K562 (cell line): ENCODE measurements around the gene IGDCC3. TPM values are rescaled to one million over a fixed set of nuclear protein-coding genes. Genes with fewer than 3 reads are reported as not detected.

Experiments
- ATAC-seq: fragments of 200-7000 bp; cut with Tn5 transposase; 3 replicates; pipeline ENCODE4 v1.9.1; 2020; ENCODE audit warnings: moderate library complexity
- BruUV-seq: library from RNA; stranded (reverse); fragments of 400-500 nt; replicated peaks from 2 replicates; lab custom pipeline; 2021; lab: Mats Ljungman, UMichigan
- CTCF ChIA-PET: fragments of 300-600 bp; formaldehyde crosslinking; extraction: SDS; loops from one replicate; lab custom pipeline; 2021; ENCODE audit warnings: low intra/inter-chr PET ratio; lab: Yijun Ruan, JAX
- POLR2A ChIA-PET: fragments of 300-600, 350-650 bp; sonication (Branson Sonifier 250); formaldehyde crosslinking; extraction: SDS; loops from one replicate; lab custom pipeline; 2021; ENCODE audit warnings: antibody characterized with exemption, inconsistent platforms; lab: Yijun Ruan, JAX
- DNase-seq, 4 experiments: peaks; one replicate each; pipeline versions ENCODE4 v3.0.0 to v3.0.0-alpha.2; 2011 to 2018; ENCODE audit warnings: low spot score in 3 of 4, mixed read lengths in 3 of 4; ENCODE audit errors: extremely low read depth in 1 of 4
- FAIRE-seq: peaks from 2 replicates; lab custom pipeline; 2011; peaks lifted over from hg19 to GRCh38; lab: Jason Lieb, UNC
- H2AFZ ChIP-seq: 2 replicates; pipeline ENCODE4 v1.6.0; 2011; ENCODE audit warnings: low read depth, low read length, control low read depth, inconsistent platforms
- H3K27ac ChIP-seq: fragments of 200-600 bp; 3 replicates; pipeline ENCODE4 v1.8.0; 2011; ENCODE audit warnings: low read depth, mild to moderate bottlenecking, control low read depth, inconsistent platforms, low read length, moderate library complexity, mixed read lengths; ENCODE audit errors: extremely low read depth
- H3K27me3 ChIP-seq, 2 experiments: fragments of 300-600 bp in 1 of 2; 2 replicates in 1 of 2; 3 replicates in 1 of 2; pipeline versions ENCODE4 v1.6.0 to v1.8.0; 2011; ENCODE audit warnings: inconsistent platforms in 2 of 2, low read length in 2 of 2, mild to moderate bottlenecking in 1 of 2, mixed read lengths in 1 of 2, moderate library complexity in 1 of 2; ENCODE audit not compliant: control insufficient read depth in 2 of 2, insufficient read depth in 2 of 2
- H3K36me3 ChIP-seq: fragments of 300-600 bp; 3 replicates; pipeline ENCODE4 v1.8.0; 2011; ENCODE audit warnings: mild to moderate bottlenecking, low read length, inconsistent platforms; ENCODE audit not compliant: control insufficient read depth, insufficient read depth
- H3K4me1 ChIP-seq, 2 experiments: fragments of 200-600 bp in 1 of 2; replicated peaks in 1 of 2; 2 replicates in 1 of 2; 3 replicates in 1 of 2; pipeline versions ENCODE4 v1.5.1 to v1.8.0; 2011; ENCODE audit warnings: inconsistent platforms in 2 of 2, low read length in 2 of 2, mild to moderate bottlenecking in 1 of 2, mixed read lengths in 1 of 2, moderate library complexity in 1 of 2; ENCODE audit not compliant: control insufficient read depth in 2 of 2, insufficient read depth in 2 of 2
- H3K4me2 ChIP-seq: 2 replicates; pipeline ENCODE4 v1.6.1; 2011; ENCODE audit warnings: low read length, control low read depth, inconsistent platforms, mixed read lengths; ENCODE audit not compliant: insufficient read depth
- H3K4me3 ChIP-seq: fragments of 200-600 bp; sonication (generic), shearing (Covaris generic); 2 replicates; pipeline ENCODE4 v1.5.1; 2016; ENCODE audit warnings: control low read depth, inconsistent platforms
- H3K79me2 ChIP-seq: fragments of 200-600 bp; 3 replicates; pipeline ENCODE4 v1.8.0; 2011; ENCODE audit warnings: low read length, inconsistent platforms; ENCODE audit not compliant: control insufficient read depth, insufficient read depth
- H3K9ac ChIP-seq, 2 experiments: 2 replicates each; pipeline versions ENCODE4 v1.6.0 to v1.6.1; 2011; ENCODE audit warnings: low read depth in 2 of 2, low read length in 2 of 2, control low read depth in 1 of 2, inconsistent platforms in 1 of 2, mild to moderate bottlenecking in 1 of 2, mixed read lengths in 1 of 2; ENCODE audit not compliant: insufficient read depth in 1 of 2
- H3K9me1 ChIP-seq: one replicate; pipeline ENCODE4 v1.6.0; 2011; ENCODE audit warnings: inconsistent platforms, mild to moderate bottlenecking, low read length, moderate library complexity; ENCODE audit not compliant: control insufficient read depth, insufficient read depth
- H3K9me3 ChIP-seq: replicated peaks from 2 replicates; pipeline ENCODE4 v1.5.1; 2011; ENCODE audit warnings: low read depth, low read length, inconsistent platforms; ENCODE audit not compliant: control insufficient read depth, insufficient read depth
- H4K20me1 ChIP-seq: replicated peaks from 2 replicates; pipeline ENCODE4 v1.6.1; 2011; ENCODE audit warnings: low read length, inconsistent platforms, mixed read lengths; ENCODE audit not compliant: control insufficient read depth, insufficient read depth
- EGR1 ChIP-seq: fragments of 450-650 bp; conservative IDR thresholded peaks from 2 replicates; pipeline ENCODE4 v1.6.1; 2017; ENCODE audit warnings: mild to moderate bottlenecking
- FOXP1 ChIP-seq: sonication (generic); formaldehyde crosslinking; IDR thresholded peaks from 2 replicates; pipeline ENCODE4 v1.8.0; 2022; ENCODE audit warnings: mild to moderate bottlenecking, missing genetic modification reagents
- HSF4 ChIP-seq: fragments of 250-450 bp; sonication (Bioruptor Pico); IDR thresholded peaks from 2 replicates; pipeline ENCODE4 v2.1.2; 2022; ENCODE audit warnings: mild to moderate bottlenecking, moderate library complexity, borderline replicate concordance
- POLR2G ChIP-seq: fragments of 200-400 bp; formaldehyde crosslinking; IDR thresholded peaks from 2 replicates; pipeline ENCODE4 v1.6.1; 2017; ENCODE audit warnings: low read depth, mild to moderate bottlenecking, antibody characterized with exemption, low read length, moderate library complexity
- ZEB2 ChIP-seq: fragments of 450-650 bp; IDR thresholded peaks from 2 replicates; pipeline ENCODE4 v1.6.1; 2016
- ZNF347 ChIP-seq: fragments of 450-650 bp; formaldehyde crosslinking; IDR thresholded peaks from 2 replicates; pipeline ENCODE4 v1.4.0; 2020; ENCODE audit warnings: low read depth, mild to moderate bottlenecking, moderate library complexity
- ZNF780A ChIP-seq: fragments of 250-450 bp; sonication (Bioruptor Pico); IDR thresholded peaks from 2 replicates; pipeline ENCODE4 v1.5.0; 2021; ENCODE audit warnings: mild to moderate bottlenecking
- WGBS: fragments of 100-300 bp; shearing (Covaris generic); methylation state at CpG from one replicate; pipeline ENCODE4 v1.1.6; 2016; ENCODE audit warnings: low coverage, mixed read lengths; ENCODE audit not compliant: insufficient coverage; ENCODE audit errors: missing lambda C conversion rate; 5-methylcytosine and 5-hydroxymethylcytosine counted together
- in situ Hi-C: fragments of 300-500 bp; cut with MboI; formaldehyde crosslinking; loops from 4 replicates; pipeline ENCODE4 v1.15.0; 2018; ENCODE audit warnings: inconsistent platforms, mixed read lengths
- intact Hi-C: fragments of 100-400 bp; cut with micrococcal nuclease; formaldehyde crosslinking; loops from 2 replicates; pipeline ENCODE4 v1.14.2; 2022
- polyA plus RNA-seq, 8 experiments: library from polyadenylated mRNA; depleted of rRNA in 4 of 8; stranded (reverse) in 5 of 8; unstranded in 3 of 8; fragments of >200 nt; fragmentation: Nextera tagmentation in 2 of 8; fragmentation: Illumina TruSeq in 1 of 8; extraction: Ambion mirVana in 2 of 8; extraction: Trizol in 1 of 8; gene quantifications; 2 replicates each; pipeline versions ENCODE4 v1.2.1 to v1.2.3, GENCODE V29; 2011 to 2014; ENCODE audit warnings: inconsistent platforms in 1 of 8, missing spikeins in 1 of 8
- total RNA-seq, 7 experiments: library from RNA; depleted of rRNA in 6 of 7; stranded (reverse); fragments of >200 nt in 6 of 7; fragmentation: Illumina TruSeq in 2 of 7; extraction: Trizol in 2 of 7; gene quantifications; 2 replicates each; pipeline versions ENCODE4 v1.2.1 to v1.2.3, GENCODE V29; 2011 to 2021; ENCODE audit warnings: low replicate concordance in 1 of 7
- TF ChIP-seq, protein P1 (sequence below): sonication (generic); formaldehyde crosslinking; IDR thresholded peaks from 2 replicates; pipeline ENCODE4 v1.9.0; 2022; ENCODE audit warnings: mild to moderate bottlenecking, missing genetic modification reagents
- TF ChIP-seq, protein P2 (sequence below), 2 experiments: fragments of 450-650 bp; conservative IDR thresholded peaks; 2 replicates each; pipeline ENCODE4 v1.6.1; 2017; ENCODE audit warnings: mild to moderate bottlenecking in 2 of 2, moderate library complexity in 2 of 2
- TF ChIP-seq, protein P3 (sequence below): fragments of 450-650 bp; IDR thresholded peaks from 2 replicates; pipeline ENCODE4 v1.6.1; 2018; ENCODE audit warnings: mild to moderate bottlenecking, low read depth; ENCODE audit not compliant: partially characterized antibody
- TF ChIP-seq, protein P4 (sequence below): fragments of 450-650 bp; IDR thresholded peaks from 2 replicates; pipeline ENCODE4 v1.6.1; 2017; ENCODE audit warnings: antibody characterized with exemption

IGDCC3 gene
- total and polyA plus RNA-seq, 9 of the 15 experiments (the other 6 are each of a cell fraction or from before 2014, with no cell fraction given): not detected

DNA sequence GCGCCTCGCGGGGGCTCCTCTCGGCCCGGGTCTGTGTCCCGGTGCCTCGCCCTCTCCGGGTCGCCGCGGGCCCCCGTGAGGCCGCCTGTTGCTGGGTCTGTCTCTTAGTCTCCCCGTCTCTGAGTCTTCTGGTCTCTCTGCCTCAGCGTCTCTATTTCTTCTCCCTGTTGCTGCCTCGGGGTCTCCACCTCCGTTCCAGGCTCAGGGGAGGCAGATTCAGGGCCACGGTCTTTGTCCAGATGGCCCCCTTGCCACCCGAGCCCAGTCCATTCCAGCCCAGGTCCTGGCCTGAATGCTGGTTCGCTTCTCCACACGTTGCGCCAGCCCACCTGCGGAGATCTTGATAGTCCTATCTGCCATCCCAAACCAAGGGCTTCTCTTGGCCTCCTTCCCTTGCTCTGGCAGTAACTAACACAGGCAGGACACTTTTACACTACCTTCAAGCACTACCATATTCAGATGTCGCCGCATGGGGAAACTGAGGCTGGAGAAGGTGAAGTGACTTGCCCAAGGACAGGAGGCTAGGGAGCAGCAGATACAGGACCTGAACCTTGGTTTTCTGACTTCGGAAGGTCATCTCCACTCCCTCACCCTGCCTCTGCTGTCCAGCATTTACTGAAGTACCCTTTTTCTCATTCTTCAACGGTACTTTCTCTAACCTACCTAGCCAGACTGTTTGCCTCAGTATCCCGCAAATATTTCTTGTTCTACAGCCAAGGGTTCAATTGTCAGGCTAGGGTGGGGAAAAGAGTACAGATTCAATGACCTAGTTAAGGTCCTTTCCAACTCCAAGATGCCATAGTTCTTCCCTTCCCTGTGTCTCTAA, 45.6 kb upstream of the IGDCC3 start (continued):
- TF ChIP-seq HSF4 (no peak), POLR2G (0 out of 2 replicates have a peak, but pooled peaks have one; percentile 34)
- TF ChIP-seq, protein P1, sequence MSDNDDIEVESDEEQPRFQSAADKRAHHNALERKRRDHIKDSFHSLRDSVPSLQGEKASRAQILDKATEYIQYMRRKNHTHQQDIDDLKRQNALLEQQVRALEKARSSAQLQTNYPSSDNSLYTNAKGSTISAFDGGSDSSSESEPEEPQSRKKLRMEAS (CRISPR knock-in tag): no peak

DNA sequence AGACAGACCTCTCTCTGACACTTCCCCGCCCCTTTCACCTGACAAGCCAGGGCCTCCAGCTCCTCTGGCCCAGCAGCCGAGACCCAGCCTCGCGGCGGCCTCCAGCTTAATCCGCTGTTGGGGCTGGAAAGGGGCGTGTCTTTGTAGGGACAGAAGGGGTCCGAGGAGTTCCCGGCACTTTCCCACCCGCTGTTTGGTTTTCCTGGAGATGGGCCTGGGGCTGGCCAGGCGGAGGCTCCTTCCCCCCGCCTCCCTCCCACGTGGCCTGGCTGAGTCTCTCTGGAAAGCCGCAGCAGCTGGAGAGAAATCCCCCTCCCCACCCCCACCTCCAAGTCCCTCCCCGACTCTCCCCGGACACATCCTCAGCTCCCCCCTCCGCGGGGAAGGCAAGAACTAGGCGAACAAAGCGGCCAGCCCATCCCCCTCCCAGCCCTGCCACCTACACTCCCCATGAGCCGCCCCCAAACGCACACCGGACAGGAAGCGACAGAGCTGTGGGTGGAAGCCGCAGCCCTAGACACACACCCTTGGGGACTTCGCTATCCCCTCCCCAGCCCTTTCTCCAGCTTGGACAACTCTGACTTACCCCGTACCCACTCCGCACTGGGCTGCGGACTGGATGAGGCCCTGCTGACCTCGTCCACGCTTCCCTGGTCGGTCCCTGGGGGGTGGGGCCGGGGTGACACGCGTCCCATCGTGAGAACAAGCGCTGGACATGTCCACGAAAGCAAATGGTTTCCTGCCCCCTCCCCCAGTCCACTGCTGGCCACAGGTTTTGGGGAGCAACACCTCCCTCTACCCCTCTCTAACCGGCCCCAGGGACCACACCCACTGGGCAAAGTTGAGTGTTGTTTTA, 43.8 kb upstream of the IGDCC3 start:
- ATAC-seq (peak; percentile 45), FAIRE-seq (peak; percentile 37), DNase-seq (peak; percentile 63 to 79 (median 68))
- CTCF ChIA-PET: no interaction called here
- intact Hi-C loops: no loop called here
- no peaks in the 10 kb centered on the region for H3K79me2 ChIP-seq
- peak overlapping the region; percentile 54 to 58; a peak in 3 of 4 replicates for H3K9ac ChIP-seq
- peaks cover 18 to 42% of the 10 kb centered on the region in 2 experiments; a peak in 3 of 5 replicates for H3K27me3 ChIP-seq
- no peaks in the 10 kb centered on the region for H3K36me3 ChIP-seq
- peak overlapping the region; percentile 16; the same call in 1 of the 3 replicates for H3K27ac ChIP-seq
- BruUV-seq: no TSS peak
- H3K4me1 ChIP-seq: peaks cover 21 to 30% of the 10 kb centered on the region in 2 experiments; a peak in 4 of 5 replicates
- peak overlapping the region; percentile 84 for H3K4me2 ChIP-seq
- H3K9me3 ChIP-seq: no peaks in the 10 kb centered on the region
- POLR2A ChIA-PET: interaction anchor here (0.6 to 2.1 kb wide), 6 partner anchors 11 to 1088 kb away, joined by 3 to 6 read pairs (median 4); no protein-coding TSS in a partner anchor
- in situ Hi-C loops: no loop called here
- peak overlapping the region; percentile 45 for H3K4me3 ChIP-seq
- WGBS: 9% methylated on average over 34 of the region's 39 CpGs
- H2AFZ ChIP-seq: peak overlapping the region; percentile 78
- H4K20me1 ChIP-seq: peaks cover 9% of the 10 kb centered on the region; the same call in 1 of the 2 replicates
- peaks cover 3% of the 10 kb centered on the region for H3K9me1 ChIP-seq
- TF ChIP-seq, protein P2, sequence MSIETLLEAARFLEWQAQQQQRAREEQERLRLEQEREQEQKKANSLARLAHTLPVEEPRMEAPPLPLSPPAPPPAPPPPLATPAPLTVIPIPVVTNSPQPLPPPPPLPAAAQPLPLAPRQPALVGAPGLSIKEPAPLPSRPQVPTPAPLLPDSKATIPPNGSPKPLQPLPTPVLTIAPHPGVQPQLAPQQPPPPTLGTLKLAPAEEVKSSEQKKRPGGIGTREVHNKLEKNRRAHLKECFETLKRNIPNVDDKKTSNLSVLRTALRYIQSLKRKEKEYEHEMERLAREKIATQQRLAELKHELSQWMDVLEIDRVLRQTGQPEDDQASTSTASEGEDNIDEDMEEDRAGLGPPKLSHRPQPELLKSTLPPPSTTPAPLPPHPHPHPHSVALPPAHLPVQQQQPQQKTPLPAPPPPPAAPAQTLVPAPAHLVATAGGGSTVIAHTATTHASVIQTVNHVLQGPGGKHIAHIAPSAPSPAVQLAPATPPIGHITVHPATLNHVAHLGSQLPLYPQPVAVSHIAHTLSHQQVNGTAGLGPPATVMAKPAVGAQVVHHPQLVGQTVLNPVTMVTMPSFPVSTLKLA (conservative IDR thresholded peaks at IDR 0.05): 0 out of 4 replicates have a peak, but pooled peaks of 1 of the 2 experiments have one; percentile 14
- TF ChIP-seq EGR1 (peak; percentile 92), FOXP1 (peak; percentile 52; the same call in 1 of the 2 replicates), ZEB2 (no peak), ZNF780A (no peak), ZNF347 (CRISPR knock-in tag) (no peak)
- TF ChIP-seq, protein P3, sequence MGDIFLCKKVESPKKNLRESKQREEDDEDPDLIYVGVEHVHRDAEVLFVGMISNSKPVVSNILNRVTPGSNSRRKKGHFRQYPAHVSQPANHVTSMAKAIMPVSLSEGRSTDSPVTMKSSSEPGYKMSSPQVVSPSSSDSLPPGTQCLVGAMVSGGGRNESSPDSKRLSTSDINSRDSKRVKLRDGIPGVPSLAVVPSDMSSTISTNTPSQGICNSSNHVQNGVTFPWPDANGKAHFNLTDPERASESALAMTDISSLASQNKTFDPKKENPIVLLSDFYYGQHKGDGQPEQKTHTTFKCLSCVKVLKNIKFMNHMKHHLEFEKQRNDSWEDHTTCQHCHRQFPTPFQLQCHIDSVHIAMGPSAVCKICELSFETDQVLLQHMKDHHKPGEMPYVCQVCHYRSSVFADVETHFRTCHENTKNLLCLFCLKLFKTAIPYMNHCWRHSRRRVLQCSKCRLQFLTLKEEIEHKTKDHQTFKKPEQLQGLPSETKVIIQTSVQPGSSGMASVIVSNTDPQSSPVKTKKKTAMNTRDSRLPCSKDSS: no peak
- TF ChIP-seq, protein P4, sequence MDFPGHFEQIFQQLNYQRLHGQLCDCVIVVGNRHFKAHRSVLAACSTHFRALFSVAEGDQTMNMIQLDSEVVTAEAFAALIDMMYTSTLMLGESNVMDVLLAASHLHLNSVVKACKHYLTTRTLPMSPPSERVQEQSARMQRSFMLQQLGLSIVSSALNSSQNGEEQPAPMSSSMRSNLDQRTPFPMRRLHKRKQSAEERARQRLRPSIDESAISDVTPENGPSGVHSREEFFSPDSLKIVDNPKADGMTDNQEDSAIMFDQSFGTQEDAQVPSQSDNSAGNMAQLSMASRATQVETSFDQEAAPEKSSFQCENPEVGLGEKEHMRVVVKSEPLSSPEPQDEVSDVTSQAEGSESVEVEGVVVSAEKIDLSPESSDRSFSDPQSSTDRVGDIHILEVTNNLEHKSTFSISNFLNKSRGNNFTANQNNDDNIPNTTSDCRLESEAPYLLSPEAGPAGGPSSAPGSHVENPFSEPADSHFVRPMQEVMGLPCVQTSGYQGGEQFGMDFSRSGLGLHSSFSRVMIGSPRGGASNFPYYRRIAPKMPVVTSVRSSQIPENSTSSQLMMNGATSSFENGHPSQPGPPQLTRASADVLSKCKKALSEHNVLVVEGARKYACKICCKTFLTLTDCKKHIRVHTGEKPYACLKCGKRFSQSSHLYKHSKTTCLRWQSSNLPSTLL: no peak
